ENCODE results near the gene SLC34A1. TPM values are rescaled to one million over a fixed set of nuclear protein-coding genes. Genes with fewer than 3 reads are reported as not detected.
A peak's percentile ranks its signal among the peaks of the same experiment; 100 is the strongest.

Gene SLC34A1
- total and polyA plus RNA-seq, 5 donors from 2014 or later = 0.20 TPM; not detected in 4

GRCh38 chr5:177430140-177430951 is 46.1 kb downstream of the SLC34A1 start:
- DNase-seq (no peak), ATAC-seq (ENCODE audit: low read depth in 2 of 2) (no peak)
- H3K9me3 Mint-ChIP-seq = no peaks in the 10 kb centered on the region
- peaks cover 41% of the 10 kb centered on the region for H3K36me3 ChIP-seq (ENCODE audit: control insufficient read depth, insufficient read depth, low read length)
- H3K4me3 ChIP-seq (ENCODE audit: low read depth, low read length) = peak overlapping the region; percentile 83
- peak overlapping the region; percentile 89 to 96 (median 95) for H3K27ac Mint-ChIP-seq
- peak overlapping the region; percentile 94 for H3K27ac ChIP-seq (ENCODE audit: insufficient read depth, low read length, poor library complexity, severe bottlenecking)
- H3K27me3 ChIP-seq (ENCODE audit: control insufficient read depth, insufficient read depth, low read length) = no peaks in the 10 kb centered on the region
- peaks cover 5% of the 10 kb centered on the region for H3K27me3 Mint-ChIP-seq
- H3K4me3 Mint-ChIP-seq = peak overlapping the region; percentile 91 to 97 (median 94)
- peaks cover 3 to 84% (median 43%) of the 10 kb centered on the region in 4 donors for H3K4me1 Mint-ChIP-seq
- peaks cover 12% of the 10 kb centered on the region for H3K36me3 Mint-ChIP-seq
- H3K9me3 ChIP-seq (ENCODE audit: control insufficient read depth in 2 of 2, low read length in 2 of 2) = no peaks in the 10 kb centered on the region
- H3K4me1 ChIP-seq (ENCODE audit: control insufficient read depth, insufficient read depth, low read length, poor library complexity, severe bottlenecking) = peaks cover 93% of the 10 kb centered on the region

GRCh38 chr5:177430972-177431316 is 46.7 kb downstream of the SLC34A1 start:
- Mint-ChIP-seq H3K4me3 (peak overlapping the region; percentile 91 to 97 (median 94)), H3K27ac (peak overlapping the region; percentile 89 to 96 (median 95)), H3K36me3 (peaks cover 12% of the 10 kb centered on the region), H3K4me1 (peaks cover 0 to 83% (median 39%) of the 10 kb centered on the region in 4 donors), H3K9me3 (no peaks in the 10 kb centered on the region), H3K27me3 (peaks cover 5% of the 10 kb centered on the region)
- Histone ChIP-seq H3K27ac (ENCODE audit: insufficient read depth, low read length, poor library complexity, severe bottlenecking) (peak overlapping the region; percentile 94), H3K27me3 (ENCODE audit: control insufficient read depth, insufficient read depth, low read length) (no peaks in the 10 kb centered on the region), H3K9me3 (ENCODE audit: control insufficient read depth in 2 of 2, low read length in 2 of 2) (no peaks in the 10 kb centered on the region), H3K4me3 (ENCODE audit: low read depth, low read length) (no peak overlapping the region), H3K4me1 (ENCODE audit: control insufficient read depth, insufficient read depth, low read length, poor library complexity, severe bottlenecking) (peaks cover 93% of the 10 kb centered on the region), H3K36me3 (ENCODE audit: control insufficient read depth, insufficient read depth, low read length) (peaks cover 47% of the 10 kb centered on the region)
- ATAC-seq (ENCODE audit: low read depth in 2 of 2) = no peak
- DNase-seq = no peak

DNA sequence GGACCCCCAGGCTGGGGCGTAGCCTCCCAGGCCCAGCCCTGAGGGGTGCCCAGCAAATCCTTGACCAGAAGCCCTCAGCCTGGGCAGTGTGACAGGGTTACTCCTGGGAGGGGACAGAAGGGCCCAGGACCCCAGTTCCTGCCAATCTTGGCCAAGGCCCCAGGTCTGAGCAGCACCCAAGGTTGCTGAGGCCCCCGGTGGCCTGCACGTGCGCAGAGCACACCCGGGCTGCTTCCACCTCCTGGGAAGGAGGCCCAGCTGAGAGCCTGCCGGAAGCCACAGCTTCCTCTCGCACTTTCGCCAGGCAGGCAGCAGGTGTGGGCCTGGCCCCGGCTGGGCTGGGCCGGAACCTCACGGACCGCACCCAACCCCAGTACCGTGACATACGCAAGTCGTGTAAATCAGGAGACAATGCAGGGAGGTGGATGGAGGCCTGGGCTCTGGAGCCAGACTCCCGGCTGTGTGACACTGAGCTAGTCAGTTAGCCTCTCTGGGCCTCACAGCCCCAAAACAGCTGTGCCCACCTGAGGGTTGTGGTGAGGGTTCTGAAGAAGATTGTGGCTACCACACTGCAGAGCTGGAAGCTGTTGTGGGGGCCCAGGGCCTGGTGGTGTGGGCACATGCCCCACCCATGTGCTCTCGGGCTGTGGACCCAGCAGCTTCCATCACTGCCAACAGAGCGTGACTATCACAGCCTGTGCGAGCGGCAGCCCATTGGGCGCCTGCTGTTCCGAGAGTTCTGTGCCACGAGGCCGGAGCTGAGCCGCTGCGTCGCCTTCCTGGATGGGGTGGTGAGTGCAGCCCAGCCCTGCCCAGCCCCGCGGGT is 47.3 kb downstream of the SLC34A1 start:
- Mint-ChIP-seq H3K4me1 (peaks cover 0 to 80% (median 36%) of the 10 kb centered on the region in 4 donors), H3K27ac (peak overlapping the region; percentile 89 to 96 (median 95)), H3K9me3 (no peaks in the 10 kb centered on the region), H3K27me3 (no peaks in the 10 kb centered on the region), H3K4me3 (peak overlapping the region; percentile 91 to 97 (median 94)), H3K36me3 (peaks cover 12% of the 10 kb centered on the region)
- ATAC-seq (ENCODE audit: low read depth in 2 of 2) (peak; percentile 36 to 48), DNase-seq (peak; percentile 62 to 96 (median 80))
- peak overlapping the region; percentile 94 for H3K27ac ChIP-seq (ENCODE audit: insufficient read depth, low read length, poor library complexity, severe bottlenecking)
- no peaks in the 10 kb centered on the region for H3K27me3 ChIP-seq (ENCODE audit: control insufficient read depth, insufficient read depth, low read length)
- peak overlapping the region; percentile 55 for H3K4me3 ChIP-seq (ENCODE audit: low read depth, low read length)
- H3K4me1 ChIP-seq (ENCODE audit: control insufficient read depth, insufficient read depth, low read length, poor library complexity, severe bottlenecking) = peaks cover 97% of the 10 kb centered on the region
- no peaks in the 10 kb centered on the region for H3K9me3 ChIP-seq (ENCODE audit: control insufficient read depth in 2 of 2, low read length in 2 of 2)
- peaks cover 53% of the 10 kb centered on the region for H3K36me3 ChIP-seq (ENCODE audit: control insufficient read depth, insufficient read depth, low read length)

- Mint-ChIP-seq H3K27me3 (no peaks in the 10 kb centered on the region), H3K4me1 (peaks cover 0 to 87% (median 35%) of the 10 kb centered on the region in 4 donors), H3K27ac (peak overlapping the region; percentile 89 to 96 (median 89)), H3K36me3 (peaks cover 19% of the 10 kb centered on the region), H3K4me3 (peak overlapping the region; percentile 91 to 97 (median 94)), H3K9me3 (no peaks in the 10 kb centered on the region)
- Histone ChIP-seq H3K27me3 (ENCODE audit: control insufficient read depth, insufficient read depth, low read length) (no peaks in the 10 kb centered on the region), H3K36me3 (ENCODE audit: control insufficient read depth, insufficient read depth, low read length) (peaks cover 59% of the 10 kb centered on the region), H3K9me3 (ENCODE audit: control insufficient read depth in 2 of 2, low read length in 2 of 2) (no peaks in the 10 kb centered on the region), H3K27ac (ENCODE audit: insufficient read depth, low read length, poor library complexity, severe bottlenecking) (peak overlapping the region; percentile 94), H3K4me3 (ENCODE audit: low read depth, low read length) (peak overlapping the region; percentile 32), H3K4me1 (ENCODE audit: control insufficient read depth, insufficient read depth, low read length, poor library complexity, severe bottlenecking) (peaks cover 96% of the 10 kb centered on the region)
- DNase-seq (no peak), ATAC-seq (ENCODE audit: low read depth in 2 of 2) (no peak)
Measured at GRCh38 chr5:177432143-177432838, 48.1 kb downstream of the SLC34A1 start.

- Mint-ChIP-seq H3K27me3 (no peaks in the 10 kb centered on the region), H3K36me3 (peaks cover 23% of the 10 kb centered on the region), H3K27ac (peak overlapping the region in 2 of 3 donors; percentile 15 to 56), H3K4me3 (peak overlapping the region in 3 of 4 donors; percentile 21 to 62 (median 52)), H3K9me3 (no peaks in the 10 kb centered on the region), H3K4me1 (peaks cover 0 to 89% (median 38%) of the 10 kb centered on the region in 4 donors)
- no peaks in the 10 kb centered on the region for H3K27me3 ChIP-seq (ENCODE audit: control insufficient read depth, insufficient read depth, low read length)
- peak overlapping the region; percentile 94 for H3K27ac ChIP-seq (ENCODE audit: insufficient read depth, low read length, poor library complexity, severe bottlenecking)
- peaks cover 66% of the 10 kb centered on the region for H3K36me3 ChIP-seq (ENCODE audit: control insufficient read depth, insufficient read depth, low read length)
- peaks cover 94% of the 10 kb centered on the region for H3K4me1 ChIP-seq (ENCODE audit: control insufficient read depth, insufficient read depth, low read length, poor library complexity, severe bottlenecking)
- DNase-seq = no peak
- ATAC-seq (ENCODE audit: low read depth in 2 of 2) = no peak
- no peak overlapping the region for H3K4me3 ChIP-seq (ENCODE audit: low read depth, low read length)
- H3K9me3 ChIP-seq (ENCODE audit: control insufficient read depth in 2 of 2, low read length in 2 of 2) = no peaks in the 10 kb centered on the region
Measured at GRCh38 chr5:177432839-177433657, 48.8 kb downstream of the SLC34A1 start.

DNA sequence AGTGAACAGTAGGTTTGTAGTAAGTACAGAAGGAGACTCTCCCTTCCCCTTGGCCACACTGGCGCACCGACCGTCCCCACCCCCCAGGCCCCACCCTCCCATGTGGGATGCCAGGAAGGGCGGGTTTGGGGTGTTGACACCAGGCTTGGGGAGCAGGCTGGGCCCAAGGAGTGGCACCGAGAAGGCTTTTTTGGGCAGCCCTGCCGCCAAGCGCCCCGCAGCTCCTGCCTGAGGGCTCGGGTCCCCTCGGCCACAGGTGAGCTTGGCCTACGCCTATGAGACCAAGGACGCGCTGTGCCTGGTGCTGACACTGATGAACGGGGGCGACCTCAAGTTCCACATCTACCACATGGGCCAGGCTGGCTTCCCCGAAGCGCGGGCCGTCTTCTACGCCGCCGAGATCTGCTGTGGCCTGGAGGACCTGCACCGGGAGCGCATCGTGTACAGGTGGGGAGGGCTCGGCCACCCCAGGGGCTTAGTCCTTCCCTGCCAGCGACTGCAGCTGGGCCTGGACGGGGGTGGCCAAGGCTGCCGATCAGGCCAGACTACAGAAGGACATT is 49.5 kb downstream of the SLC34A1 start:
- no peaks in the 10 kb centered on the region for H3K27me3 ChIP-seq (ENCODE audit: control insufficient read depth, insufficient read depth, low read length)
- no peak overlapping the region for H3K4me3 ChIP-seq (ENCODE audit: low read depth, low read length)
- H3K36me3 ChIP-seq (ENCODE audit: control insufficient read depth, insufficient read depth, low read length) = peaks cover 69% of the 10 kb centered on the region
- no peaks in the 10 kb centered on the region for H3K9me3 ChIP-seq (ENCODE audit: control insufficient read depth in 2 of 2, low read length in 2 of 2)
- DNase-seq = no peak
- no peaks in the 10 kb centered on the region for H3K27me3 Mint-ChIP-seq
- peak overlapping the region in 1 of 3 donors; percentile 15 for H3K27ac Mint-ChIP-seq
- peaks cover 92% of the 10 kb centered on the region for H3K4me1 ChIP-seq (ENCODE audit: control insufficient read depth, insufficient read depth, low read length, poor library complexity, severe bottlenecking)
- ATAC-seq (ENCODE audit: low read depth in 2 of 2) = no peak
- no peaks in the 10 kb centered on the region for H3K9me3 Mint-ChIP-seq
- peak overlapping the region in 3 of 4 donors; percentile 27 to 88 (median 52) for H3K4me3 Mint-ChIP-seq
- H3K36me3 Mint-ChIP-seq = peaks cover 28% of the 10 kb centered on the region
- peak overlapping the region; percentile 94 for H3K27ac ChIP-seq (ENCODE audit: insufficient read depth, low read length, poor library complexity, severe bottlenecking)
- peaks cover 0 to 89% (median 40%) of the 10 kb centered on the region in 4 donors for H3K4me1 Mint-ChIP-seq
